SK-N-MC (cell line): Measurements from ENCODE around the gene MAPK6.

ENCODE experiments used
- EZH2 ChIP-seq: fragments of 200-600 bp; sonication (generic); IDR thresholded peaks from one replicate; pipeline ENCODE4 v1.6.1; 2017; ENCODE audit warnings: antibody characterized with exemption
- FOXP2 ChIP-seq: optimal IDR thresholded peaks from 2 replicates; pipeline ENCODE3; 2011; ENCODE audit warnings: mild to moderate bottlenecking, moderate library complexity; ENCODE audit not compliant: insufficient read depth; ENCODE audit errors: extremely low read length, control extremely low read depth
- POLR2AphosphoS5 ChIP-seq: IDR thresholded peaks from 2 replicates; pipeline ENCODE4 v1.6.1; 2012; ENCODE audit warnings: mild to moderate bottlenecking, low read depth, low read length, borderline replicate concordance

DNA sequence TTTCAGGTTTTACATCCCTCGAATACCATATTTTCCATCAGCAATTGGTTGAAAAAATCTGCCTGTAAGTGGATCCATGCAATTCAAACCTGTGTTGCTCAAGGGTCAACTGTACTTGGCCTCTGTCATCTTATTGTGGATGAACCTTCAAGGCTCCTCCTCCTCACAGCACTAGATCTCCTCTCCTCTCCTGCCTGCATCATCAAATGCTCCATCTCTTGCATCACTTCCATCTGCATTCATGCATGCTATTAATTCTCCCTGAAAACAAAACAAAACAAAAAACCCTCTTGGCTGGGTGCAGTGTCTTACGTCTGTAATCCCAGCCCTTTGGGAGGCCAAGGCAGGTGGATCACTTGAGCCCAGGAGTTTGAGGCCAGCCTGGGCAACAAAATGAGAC, 83.4 kb downstream of the MAPK6 start:
- TF ChIP-seq POLR2AphosphoS5 (no peak), EZH2 (no peak), FOXP2 (no peak)
